Activated naive CD4-positive, alpha-beta T cell treated with anti-CD3 and anti-CD28 coated beads for 36 hours (primary cell): ENCODE data around the gene CYBA. TPM values are rescaled to one million over a fixed set of nuclear protein-coding genes. Genes with fewer than 3 reads are reported as not detected.

Experiments
- CTCF ChIA-PET: fragments of 350-600 bp; sonication (Branson Sonifier 250); formaldehyde crosslinking; loops from one replicate; lab custom pipeline; 2021; ENCODE audit warnings: antibody characterized with exemption; lab: Charles Lee
- DNase-seq: peaks from one replicate; pipeline ENCODE4 v3.0.0-alpha.2; 2020
- H3K27ac Mint-ChIP-seq: one replicate; pipeline ENCODE4 v1.8.0; 2021; ENCODE audit warnings: mild to moderate bottlenecking, mixed read lengths
- H3K27me3 Mint-ChIP-seq: one replicate; pipeline ENCODE4 v1.8.0; 2021; ENCODE audit warnings: low read depth, mixed read lengths
- H3K36me3 Mint-ChIP-seq: one replicate; pipeline ENCODE4 v1.8.0; 2021; ENCODE audit warnings: low read depth, mixed read lengths
- H3K4me1 Mint-ChIP-seq: one replicate; pipeline ENCODE4 v1.8.0; 2021; ENCODE audit warnings: low read depth, mixed read lengths
- H3K4me3 Mint-ChIP-seq: one replicate; pipeline ENCODE4 v1.8.0; 2021; ENCODE audit warnings: mild to moderate bottlenecking, moderate library complexity, mixed read lengths
- H3K9me3 Mint-ChIP-seq: one replicate; pipeline ENCODE4 v1.8.0; 2021; ENCODE audit warnings: mixed read lengths
- intact Hi-C: fragments of 100-400 bp; cut with micrococcal nuclease; formaldehyde crosslinking; loops from one replicate; pipeline ENCODE4 v1.15.1; 2023
- total RNA-seq, 2 experiments: library from RNA; stranded (reverse); gene quantifications; one replicate each; pipeline ENCODE4 v1.2.3, GENCODE V29; 2021

CYBA gene
- total RNA-seq, 2 experiments from 2014 or later, result 167 to 180 TPM

- CTCF ChIA-PET, result no interaction called here
- intact Hi-C loops, result no loop called here
- peaks cover 23% of the 10 kb centered on the region for H3K36me3 Mint-ChIP-seq
- H3K4me1 Mint-ChIP-seq, result no peaks in the 10 kb centered on the region
- no peak overlapping the region for H3K4me3 Mint-ChIP-seq
- H3K9me3 Mint-ChIP-seq, result no peaks in the 10 kb centered on the region
- no peak for DNase-seq
- H3K27me3 Mint-ChIP-seq, result no peaks in the 10 kb centered on the region
- H3K27ac Mint-ChIP-seq, result no peak overlapping the region
These were observed 45.4 kb downstream of the CYBA start for GRCh38 chr16:88605186-88606147.

- no peaks in the 10 kb centered on the region for H3K9me3 Mint-ChIP-seq
- no peak overlapping the region for H3K27ac Mint-ChIP-seq
- no peaks in the 10 kb centered on the region for H3K27me3 Mint-ChIP-seq
- DNase-seq, result no peak
- CTCF ChIA-PET, result no interaction called here
- intact Hi-C loops, result no loop called here
- no peaks in the 10 kb centered on the region for H3K4me1 Mint-ChIP-seq
- H3K36me3 Mint-ChIP-seq, result peaks cover 21% of the 10 kb centered on the region
- H3K4me3 Mint-ChIP-seq, result no peak overlapping the region
These were observed 48.8 kb downstream of the CYBA start for GRCh38 chr16:88602091-88602490.

- no peak for DNase-seq
- Mint-ChIP-seq H3K9me3 (no peaks in the 10 kb centered on the region), H3K4me3 (no peak overlapping the region), H3K36me3 (peaks cover 21% of the 10 kb centered on the region), H3K27ac (no peak overlapping the region), H3K4me1 (peaks cover 4% of the 10 kb centered on the region), H3K27me3 (no peaks in the 10 kb centered on the region)
- CTCF ChIA-PET, result no interaction called here
- intact Hi-C loops, result no loop called here
These were observed 49.4 kb downstream of the CYBA start for GRCh38 chr16:88601313-88602036.

- Mint-ChIP-seq H3K27me3 (no peaks in the 10 kb centered on the region), H3K4me3 (no peak overlapping the region), H3K4me1 (peaks cover 8% of the 10 kb centered on the region), H3K9me3 (no peaks in the 10 kb centered on the region), H3K36me3 (peaks cover 24% of the 10 kb centered on the region), H3K27ac (no peak overlapping the region)
- no peak for DNase-seq
- CTCF ChIA-PET, result no interaction called here
- intact Hi-C loops, result no loop called here
These were observed 50.3 kb downstream of the CYBA start for GRCh38 chr16:88600539-88600896.

- no peaks in the 10 kb centered on the region for H3K9me3 Mint-ChIP-seq
- CTCF ChIA-PET, result no interaction called here
- no peak overlapping the region for H3K27ac Mint-ChIP-seq
- peaks cover 9% of the 10 kb centered on the region for H3K4me1 Mint-ChIP-seq
- no peaks in the 10 kb centered on the region for H3K27me3 Mint-ChIP-seq
- no peak overlapping the region for H3K4me3 Mint-ChIP-seq
- intact Hi-C loops, result no loop called here
- H3K36me3 Mint-ChIP-seq, result peaks cover 26% of the 10 kb centered on the region
- no peak for DNase-seq
These were observed 50.9 kb downstream of the CYBA start for GRCh38 chr16:88599825-88600538.

GRCh38 chr16:88599092-88599733 is 51.6 kb downstream of the CYBA start:
- no peak overlapping the region for H3K4me3 Mint-ChIP-seq
- intact Hi-C loops, result no loop called here
- DNase-seq, result no peak
- no peaks in the 10 kb centered on the region for H3K9me3 Mint-ChIP-seq
- CTCF ChIA-PET, result no interaction called here
- no peak overlapping the region for H3K27ac Mint-ChIP-seq
- peaks cover 9% of the 10 kb centered on the region for H3K4me1 Mint-ChIP-seq
- H3K36me3 Mint-ChIP-seq, result peaks cover 24% of the 10 kb centered on the region
- H3K27me3 Mint-ChIP-seq, result no peaks in the 10 kb centered on the region

- Mint-ChIP-seq H3K4me3 (no peak overlapping the region), H3K4me1 (peaks cover 12% of the 10 kb centered on the region), H3K27ac (no peak overlapping the region), H3K9me3 (no peaks in the 10 kb centered on the region), H3K36me3 (peaks cover 23% of the 10 kb centered on the region), H3K27me3 (no peaks in the 10 kb centered on the region)
- CTCF ChIA-PET, result no interaction called here
- no peak for DNase-seq
- intact Hi-C loops, result no loop called here
These were observed 52.9 kb downstream of the CYBA start for GRCh38 chr16:88597856-88598491.

GRCh38 chr16:88596483-88596882 is 54.4 kb downstream of the CYBA start:
- Mint-ChIP-seq H3K36me3 (peaks cover 24% of the 10 kb centered on the region), H3K4me1 (peaks cover 20% of the 10 kb centered on the region), H3K27ac (no peak overlapping the region), H3K9me3 (no peaks in the 10 kb centered on the region), H3K27me3 (no peaks in the 10 kb centered on the region), H3K4me3 (no peak overlapping the region)
- DNase-seq, result no peak
- intact Hi-C loops, result no loop called here
- CTCF ChIA-PET, result no interaction called here

- no peak overlapping the region for H3K27ac Mint-ChIP-seq
These were observed 54.9 kb downstream of the CYBA start for GRCh38 chr16:88595921-88596320.

GRCh38 chr16:88595101-88595500 is 55.8 kb downstream of the CYBA start:
- Mint-ChIP-seq H3K9me3 (no peaks in the 10 kb centered on the region), H3K4me1 (peaks cover 20% of the 10 kb centered on the region), H3K27me3 (no peaks in the 10 kb centered on the region), H3K36me3 (peaks cover 28% of the 10 kb centered on the region), H3K4me3 (no peak overlapping the region), H3K27ac (no peak overlapping the region)
- no peak for DNase-seq
- CTCF ChIA-PET, result no interaction called here
- intact Hi-C loops, result no loop called here

More at GRCh38 chr16:88595921-88596320, 54.9 kb downstream of the CYBA start:
- H3K27me3 Mint-ChIP-seq, result no peaks in the 10 kb centered on the region
- intact Hi-C loops, result no loop called here
- CTCF ChIA-PET, result no interaction called here
- H3K4me1 Mint-ChIP-seq, result peaks cover 20% of the 10 kb centered on the region
- peaks cover 25% of the 10 kb centered on the region for H3K36me3 Mint-ChIP-seq
- no peaks in the 10 kb centered on the region for H3K9me3 Mint-ChIP-seq
- H3K4me3 Mint-ChIP-seq, result no peak overlapping the region
- no peak for DNase-seq

GRCh38 chr16:88593910-88594309 is 56.9 kb downstream of the CYBA start:
- intact Hi-C loops, result no loop called here
- H3K9me3 Mint-ChIP-seq, result no peaks in the 10 kb centered on the region
- CTCF ChIA-PET, result no interaction called here

GRCh38 chr16:88593489-88593888 is 57.4 kb downstream of the CYBA start:
- Mint-ChIP-seq H3K36me3 (peaks cover 30% of the 10 kb centered on the region), H3K27ac (no peak overlapping the region), H3K27me3 (no peaks in the 10 kb centered on the region), H3K9me3 (no peaks in the 10 kb centered on the region), H3K4me1 (peaks cover 28% of the 10 kb centered on the region), H3K4me3 (no peak overlapping the region)
- DNase-seq, result no peak
- intact Hi-C loops, result no loop called here
- CTCF ChIA-PET, result no interaction called here

More at GRCh38 chr16:88593910-88594309, 56.9 kb downstream of the CYBA start:
- H3K36me3 Mint-ChIP-seq, result peaks cover 30% of the 10 kb centered on the region
- peaks cover 26% of the 10 kb centered on the region for H3K4me1 Mint-ChIP-seq
- H3K27me3 Mint-ChIP-seq, result no peaks in the 10 kb centered on the region
- H3K4me3 Mint-ChIP-seq, result no peak overlapping the region
- DNase-seq, result no peak
- H3K27ac Mint-ChIP-seq, result no peak overlapping the region
